ENCODE results near the gene MAP4K1.

GRCh38 chr19:38661996-38662395 lies 44.2 kb upstream of the MAP4K1 start:
- TF ChIP-seq CTCF (IDR thresholded peaks at IDR 0.05), result no peak
- no peak for TF ChIP-seq EP300 (IDR thresholded peaks at IDR 0.05)
- TF ChIP-seq POLR2A (IDR thresholded peaks at IDR 0.05), result no peak
